H9 (cell line): ENCODE results near the gene ANAPC15. TPM values are rescaled to one million over a fixed set of nuclear protein-coding genes. Genes with fewer than 3 reads are reported as not detected.

Experiments used
- DNase-seq: peaks from one replicate; pipeline ENCODE4 v3.0.0-alpha.2; 2017
- H2AFZ ChIP-seq: one replicate; pipeline ENCODE4 v1.6.1; 2013; ENCODE audit warnings: mild to moderate bottlenecking, low read length, control low read depth, moderate library complexity
- H2AK5ac ChIP-seq: 2 replicates; pipeline ENCODE4 v1.6.1; 2013; ENCODE audit warnings: low read length, control low read depth, mixed read lengths; ENCODE audit not compliant: insufficient read length
- H2BK120ac ChIP-seq: one replicate; pipeline ENCODE4 v1.6.1; 2013; ENCODE audit warnings: low read depth, mild to moderate bottlenecking, low read length, control low read depth, inconsistent platforms; ENCODE audit not compliant: poor library complexity, severe bottlenecking
- H2BK12ac ChIP-seq: 2 replicates; pipeline ENCODE4 v1.6.1; 2013; ENCODE audit warnings: low read length, control low read depth, mixed read lengths, low read depth; ENCODE audit not compliant: insufficient read length
- H2BK15ac ChIP-seq: 2 replicates; pipeline ENCODE4 v1.6.1; 2013; ENCODE audit warnings: low read depth, low read length, control low read depth
- H2BK20ac ChIP-seq: one replicate; pipeline ENCODE4 v1.6.1; 2013; ENCODE audit warnings: low read depth, mild to moderate bottlenecking, low read length, control low read depth, inconsistent platforms; ENCODE audit not compliant: poor library complexity, severe bottlenecking
- H2BK5ac ChIP-seq: 2 replicates; pipeline ENCODE4 v1.6.1; 2013; ENCODE audit warnings: low read length, control low read depth, mixed read lengths; ENCODE audit not compliant: insufficient read length
- H3K14ac ChIP-seq: 2 replicates; pipeline ENCODE4 v1.6.1; 2013; ENCODE audit warnings: low read length, control low read depth; ENCODE audit not compliant: insufficient read depth
- H3K18ac ChIP-seq: 2 replicates; pipeline ENCODE4 v1.6.1; 2013; ENCODE audit warnings: low read depth, mild to moderate bottlenecking, mixed read lengths, low read length, control low read depth; ENCODE audit not compliant: insufficient read length
- H3K23ac ChIP-seq: 2 replicates; pipeline ENCODE4 v1.6.1; 2013; ENCODE audit warnings: low read length, control low read depth, mixed read lengths, low read depth; ENCODE audit not compliant: insufficient read length
- H3K23me2 ChIP-seq: 2 replicates; pipeline ENCODE4 v1.6.1; 2013; ENCODE audit warnings: low read depth, mild to moderate bottlenecking, mixed read lengths, low read length, control low read depth; ENCODE audit not compliant: insufficient read length, poor library complexity, severe bottlenecking
- H3K27ac ChIP-seq: 2 replicates; pipeline ENCODE4 v1.5.1; 2013; ENCODE audit warnings: low read length, control low read depth, mixed read lengths, low read depth; ENCODE audit not compliant: insufficient read length
- H3K27me3 ChIP-seq: 2 replicates; pipeline ENCODE4 v1.6.1; 2013; ENCODE audit warnings: low read length, control low read depth, inconsistent platforms; ENCODE audit not compliant: insufficient read depth
- H3K4ac ChIP-seq: 2 replicates; pipeline ENCODE4 v1.6.1; 2013; ENCODE audit warnings: low read depth, mild to moderate bottlenecking, control low read depth, inconsistent platforms, low read length, moderate library complexity
- H3K4me1 ChIP-seq: 2 replicates; pipeline ENCODE4 v1.6.1; 2013; ENCODE audit warnings: low read length, control low read depth, inconsistent platforms; ENCODE audit not compliant: insufficient read depth
- H3K4me2 ChIP-seq: 2 replicates; pipeline ENCODE4 v1.6.1; 2013; ENCODE audit warnings: low read length, control low read depth, mixed read lengths; ENCODE audit not compliant: insufficient read length, insufficient read depth
- H3K56ac ChIP-seq: 2 replicates; pipeline ENCODE4 v1.6.1; 2013; ENCODE audit warnings: low read depth, mild to moderate bottlenecking, mixed read lengths, low read length, control low read depth; ENCODE audit not compliant: insufficient read length
- H3K79me1 ChIP-seq: 2 replicates; pipeline ENCODE4 v1.6.1; 2013; ENCODE audit warnings: low read depth, mild to moderate bottlenecking, moderate library complexity, low read length, control low read depth, inconsistent platforms; ENCODE audit not compliant: insufficient read depth, poor library complexity, severe bottlenecking
- H3K79me2 ChIP-seq: 2 replicates; pipeline ENCODE4 v1.6.1; 2013; ENCODE audit warnings: low read length, control low read depth, inconsistent platforms; ENCODE audit not compliant: insufficient read depth
- H3K9ac ChIP-seq: 2 replicates; pipeline ENCODE4 v1.6.1; 2013; ENCODE audit warnings: low read length, control low read depth, mixed read lengths; ENCODE audit not compliant: insufficient read length; ENCODE audit errors: extremely low read depth
- H3K9me3 ChIP-seq: one replicate; pipeline ENCODE4 v1.6.1; 2013; ENCODE audit warnings: low read depth, low read length, inconsistent platforms; ENCODE audit not compliant: control insufficient read depth
- H3T11ph ChIP-seq: one replicate; pipeline ENCODE4 v1.6.1; 2013; ENCODE audit warnings: mild to moderate bottlenecking, low read length, control low read depth, inconsistent platforms
- H4K20me1 ChIP-seq: one replicate; pipeline ENCODE4 v1.6.1; 2013; ENCODE audit not compliant: control insufficient read depth, insufficient read length, insufficient read depth
- H4K5ac ChIP-seq: 2 replicates; pipeline ENCODE4 v1.6.1; 2013; ENCODE audit warnings: low read depth, mild to moderate bottlenecking, mixed read lengths, low read length, control low read depth; ENCODE audit not compliant: insufficient read length
- H4K8ac ChIP-seq: replicated peaks from 2 replicates; pipeline ENCODE4 v1.6.1; 2013; ENCODE audit warnings: low read length, control low read depth, mixed read lengths, low read depth; ENCODE audit not compliant: insufficient read length
- H4K91ac ChIP-seq: 2 replicates; pipeline ENCODE4 v1.6.1; 2013; ENCODE audit warnings: low read depth, mild to moderate bottlenecking, moderate library complexity, mixed read lengths, low read length, control low read depth; ENCODE audit not compliant: insufficient read length
- H3K27ac Mint-ChIP-seq, 3 experiments: 2 replicates in 2 of 3; 3 replicates in 1 of 3; pipeline ENCODE4 v1.8.0; 2020 to 2021; ENCODE audit warnings: mixed read lengths in 3 of 3, mild to moderate bottlenecking in 1 of 3, moderate library complexity in 1 of 3
- H3K27me3 Mint-ChIP-seq: 2 replicates; pipeline ENCODE4 v1.8.0; 2021; ENCODE audit warnings: low read depth, mild to moderate bottlenecking, moderate library complexity, mixed read lengths
- H3K36me3 Mint-ChIP-seq, 3 experiments: 2 replicates in 2 of 3; 3 replicates in 1 of 3; pipeline ENCODE4 v1.8.0; 2020 to 2021; ENCODE audit warnings: low read depth in 3 of 3, mixed read lengths in 3 of 3; ENCODE audit not compliant: insufficient read depth in 1 of 3
- H3K4me1 Mint-ChIP-seq, 2 experiments: 2 replicates each; pipeline ENCODE4 v1.8.0; 2020; ENCODE audit warnings: mixed read lengths in 2 of 2
- H3K4me3 Mint-ChIP-seq, 2 experiments: 2 replicates in 1 of 2; 3 replicates in 1 of 2; pipeline ENCODE4 v1.8.0; 2020 to 2021; ENCODE audit warnings: mild to moderate bottlenecking in 2 of 2, mixed read lengths in 2 of 2, moderate library complexity in 1 of 2
- H3K9me3 Mint-ChIP-seq, 2 experiments: 2 replicates in 1 of 2; 3 replicates in 1 of 2; pipeline ENCODE4 v1.8.0; 2020; ENCODE audit warnings: mild to moderate bottlenecking in 2 of 2, mixed read lengths in 2 of 2, moderate library complexity in 1 of 2
- CTCF ChIP-seq: fragments of 200-600 bp; sonication (generic); conservative IDR thresholded peaks from 3 replicates; pipeline ENCODE4 v1.8.0; 2021; ENCODE audit warnings: antibody characterized with exemption, mild to moderate bottlenecking
- WGBS: extraction: QIAGEN DNeasy Blood & Tissue Kit; methylation state at CpG from one replicate; pipeline ENCODE4 v1.1.7; 2013; ENCODE audit warnings: missing lambda C conversion rate, low lambda C conversion rate, mixed read lengths; ENCODE audit not compliant: insufficient read length; ENCODE audit errors: extremely low coverage; 5-methylcytosine and 5-hydroxymethylcytosine counted together
- total RNA-seq: library from RNA; stranded (reverse); gene quantifications from 2 replicates; pipeline ENCODE4 v1.2.1, GENCODE V29; 2021

Gene ANAPC15
- total RNA-seq, 1 experiment from 2014 or later: 72.6 TPM

- Histone ChIP-seq H3K4me2 (no peak overlapping the region), H3K18ac (no peak overlapping the region), H4K20me1 (no peaks in the 10 kb centered on the region), H4K8ac (no peak overlapping the region), H2BK12ac (no peak overlapping the region), H2BK5ac (no peak overlapping the region), H2BK15ac (no peak overlapping the region), H3T11ph (no peak overlapping the region), H3K23me2 (no peaks in the 10 kb centered on the region), H3K23ac (no peak overlapping the region), H3K9me3 (no peaks in the 10 kb centered on the region), H3K79me2 (no peaks in the 10 kb centered on the region), H3K56ac (no peak overlapping the region), H4K91ac (no peak overlapping the region), H3K9ac (no peak overlapping the region), H3K79me1 (no peaks in the 10 kb centered on the region), H3K4me1 (no peaks in the 10 kb centered on the region), H2BK20ac (no peak overlapping the region), H3K27me3 (no peaks in the 10 kb centered on the region), H3K4ac (no peak overlapping the region), H3K14ac (no peak overlapping the region), H4K5ac (no peak overlapping the region), H2BK120ac (no peak overlapping the region), H2AK5ac (no peak overlapping the region), H3K27ac (no peak overlapping the region), H2AFZ (no peak overlapping the region)
- Mint-ChIP-seq H3K9me3 (peaks cover 6 to 29% of the 10 kb centered on the region in 2 experiments; a peak in 4 of 5 replicates), H3K36me3 (peaks cover 0 to 2% (median 0%) of the 10 kb centered on the region in 3 experiments; a peak in 1 of 7 replicates), H3K4me1 (no peaks in the 10 kb centered on the region), H3K27me3 (peaks cover 41% of the 10 kb centered on the region), H3K27ac (no peak overlapping the region; a peak in 1 of 7 replicates), H3K4me3 (no peak overlapping the region)
- no CpG with 5 or more reads among the region's 1 CpG for whole genome bisulfite sequencing
- no peak for DNase-seq
- TF ChIP-seq CTCF: no peak
These were observed 10.1 kb upstream of the ANAPC15 start for GRCh38 chr11:72122607-72123006.
